Keratinocyte (primary cell): ENCODE results near the gene SLC6A1. TPM values are rescaled to one million over a fixed set of nuclear protein-coding genes. Genes with fewer than 3 reads are reported as not detected.

Experiments
- DNase-seq: peaks from one replicate; pipeline ENCODE4 v3.0.0-alpha.2; 2011; ENCODE audit warnings: low read depth, missing footprints, low spot score
- FAIRE-seq: peaks from 2 replicates; lab custom pipeline; 2011; peaks lifted over from hg19 to GRCh38; lab: Jason Lieb, UNC
- H2AFZ ChIP-seq: 2 replicates; pipeline ENCODE4 v1.6.0; 2012; ENCODE audit warnings: low read length, control low read depth, inconsistent platforms; ENCODE audit not compliant: control insufficient read depth
- H3K27ac ChIP-seq: 2 replicates; pipeline ENCODE4 v1.5.1; 2011; ENCODE audit warnings: low read length; ENCODE audit not compliant: control insufficient read depth, insufficient read depth
- H3K27me3 ChIP-seq: 3 replicates; pipeline ENCODE4 v1.6.0; 2011; ENCODE audit warnings: low read length; ENCODE audit not compliant: control insufficient read depth, insufficient read depth; ENCODE audit errors: extremely low read depth
- H3K36me3 ChIP-seq, 2 experiments: 2 replicates in 1 of 2; 3 replicates in 1 of 2; pipeline ENCODE4 v1.5.1; 2011; ENCODE audit warnings: low read length in 2 of 2, mild to moderate bottlenecking in 1 of 2; ENCODE audit not compliant: control insufficient read depth in 2 of 2, insufficient read depth in 2 of 2; ENCODE audit errors: extremely low read depth in 1 of 2
- H3K4me1 ChIP-seq: 3 replicates; pipeline ENCODE4 v1.5.1; 2011; ENCODE audit warnings: low read length; ENCODE audit not compliant: control insufficient read depth, insufficient read depth; ENCODE audit errors: extremely low read depth
- H3K4me2 ChIP-seq: 3 replicates; pipeline ENCODE4 v1.6.0; 2011; ENCODE audit warnings: low read depth, low read length; ENCODE audit not compliant: control insufficient read depth, insufficient read depth; ENCODE audit errors: extremely low read depth
- H3K4me3 ChIP-seq, 3 experiments: fragments of 200-600 bp in 1 of 3; sonication (generic) in 1 of 3; 2 replicates in 2 of 3; 3 replicates in 1 of 3; pipeline ENCODE4 v1.5.1; 2011 to 2016; ENCODE audit warnings: low read length in 3 of 3, mild to moderate bottlenecking in 3 of 3, control low read depth in 2 of 3, inconsistent platforms in 1 of 3, low read depth in 1 of 3, mixed read lengths in 1 of 3, mixed run types in 1 of 3, moderate library complexity in 1 of 3; ENCODE audit not compliant: control insufficient read depth in 2 of 3, insufficient read depth in 2 of 3; ENCODE audit errors: extremely low read depth in 1 of 3
- H3K79me2 ChIP-seq: 2 replicates; pipeline ENCODE4 v1.6.0; 2012; ENCODE audit warnings: low read length; ENCODE audit not compliant: control insufficient read depth, insufficient read depth
- H3K9ac ChIP-seq: 3 replicates; pipeline ENCODE4 v1.6.0; 2011; ENCODE audit warnings: low read length; ENCODE audit not compliant: control insufficient read depth, insufficient read depth; ENCODE audit errors: extremely low read depth
- H3K9me1 ChIP-seq: 3 replicates; pipeline ENCODE4 v1.6.0; 2011; ENCODE audit warnings: low read length; ENCODE audit not compliant: control insufficient read depth, insufficient read depth; ENCODE audit errors: extremely low read depth
- H3K9me3 ChIP-seq: 2 replicates; pipeline ENCODE4 v1.5.1; 2012; ENCODE audit warnings: low read depth, low read length; ENCODE audit not compliant: control insufficient read depth
- H4K20me1 ChIP-seq: 3 replicates; pipeline ENCODE4 v1.6.0; 2011; ENCODE audit warnings: low read length; ENCODE audit not compliant: control insufficient read depth, insufficient read depth; ENCODE audit errors: extremely low read depth
- CTCF ChIP-seq, 3 experiments: IDR thresholded peaks in 1 of 3; conservative IDR thresholded peaks in 1 of 3; optimal IDR thresholded peaks in 1 of 3; 2 replicates in 2 of 3; 3 replicates in 1 of 3; pipeline versions ENCODE3 to v1.5.1; 2011; ENCODE audit warnings: low read length in 3 of 3, mild to moderate bottlenecking in 3 of 3, moderate library complexity in 2 of 3, control low read depth in 1 of 3, inconsistent platforms in 1 of 3; ENCODE audit not compliant: insufficient read depth in 2 of 3; ENCODE audit errors: extremely low read depth in 1 of 3
- EZH2 ChIP-seq: IDR thresholded peaks from one replicate; pipeline ENCODE4 v1.6.1; 2012; ENCODE audit warnings: inconsistent platforms, mild to moderate bottlenecking, low read length, moderate library complexity
- dilution Hi-C: fragments of 300-500 bp; cut with MboI; formaldehyde crosslinking; loops from one replicate; pipeline ENCODE4 v1.7.0; 2020; ENCODE audit warnings: low sequenced_read_pairs; ENCODE audit not compliant: extremely low pct_ligation_motif_present
- polyA plus RNA-seq, 5 experiments: library from polyadenylated mRNA; depleted of rRNA in 3 of 5; stranded (reverse) in 3 of 5; stranded (forward) in 1 of 5; unstranded in 1 of 5; fragments of >200 nt; gene quantifications; 1 replicate in 1 of 5; 2 replicates in 3 of 5; 3 replicates in 1 of 5; pipeline versions ENCODE4 v1.2.1 to v1.2.3, GENCODE V29; 2011 to 2012; ENCODE audit warnings: missing spikeins in 2 of 5, low read depth in 1 of 5, low replicate concordance in 1 of 5

SLC6A1 gene
- polyA plus RNA-seq, 1 donor (not counting 4 experiments of a cell fraction or from before 2014, with no cell fraction given), result not detected

DNA sequence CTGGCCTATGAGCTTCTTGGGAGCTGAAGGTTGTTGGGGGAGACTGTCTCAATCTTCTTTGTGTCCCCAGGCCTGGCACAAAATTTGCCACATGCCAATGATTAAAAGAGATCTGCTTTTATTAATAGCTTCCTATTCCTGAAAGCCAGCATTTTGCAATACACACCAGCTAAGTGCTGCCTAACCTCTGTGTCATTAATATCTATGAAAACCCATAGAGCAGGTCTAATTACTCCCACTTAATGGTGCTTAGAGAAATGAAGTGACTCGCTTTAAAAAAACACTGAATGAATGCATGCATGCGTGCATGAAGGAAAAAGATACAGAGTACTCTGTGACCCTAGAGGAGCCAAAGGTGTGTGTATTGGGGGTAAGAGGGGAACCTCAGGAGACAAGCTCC, 55.0 kb downstream of the SLC6A1 start:
- Histone ChIP-seq H2AFZ (no peak overlapping the region), H3K4me2 (no peak overlapping the region), H3K79me2 (no peaks in the 10 kb centered on the region), H3K4me1 (no peaks in the 10 kb centered on the region), H4K20me1 (no peaks in the 10 kb centered on the region), H3K9me1 (no peaks in the 10 kb centered on the region), H3K9ac (no peak overlapping the region), H3K27ac (no peak overlapping the region), H3K27me3 (peaks cover 15% of the 10 kb centered on the region), H3K36me3 (no peaks in the 10 kb centered on the region), H3K9me3 (no peaks in the 10 kb centered on the region), H3K4me3 (no peak overlapping the region)
- no peak for TF ChIP-seq CTCF (optimal IDR thresholded peaks at IDR 0.05 in 1 of 3, IDR thresholded peaks at IDR 0.05 in 1 of 3, conservative IDR thresholded peaks at IDR 0.05 in 1 of 3; ENCODE audit: extremely low read depth in 1 of 3, insufficient read depth in 2 of 3, low read length in 3 of 3)
- no peak for TF ChIP-seq EZH2
- FAIRE-seq (no peak), DNase-seq (no peak)
- dilution Hi-C loops, result no loop called here

DNA sequence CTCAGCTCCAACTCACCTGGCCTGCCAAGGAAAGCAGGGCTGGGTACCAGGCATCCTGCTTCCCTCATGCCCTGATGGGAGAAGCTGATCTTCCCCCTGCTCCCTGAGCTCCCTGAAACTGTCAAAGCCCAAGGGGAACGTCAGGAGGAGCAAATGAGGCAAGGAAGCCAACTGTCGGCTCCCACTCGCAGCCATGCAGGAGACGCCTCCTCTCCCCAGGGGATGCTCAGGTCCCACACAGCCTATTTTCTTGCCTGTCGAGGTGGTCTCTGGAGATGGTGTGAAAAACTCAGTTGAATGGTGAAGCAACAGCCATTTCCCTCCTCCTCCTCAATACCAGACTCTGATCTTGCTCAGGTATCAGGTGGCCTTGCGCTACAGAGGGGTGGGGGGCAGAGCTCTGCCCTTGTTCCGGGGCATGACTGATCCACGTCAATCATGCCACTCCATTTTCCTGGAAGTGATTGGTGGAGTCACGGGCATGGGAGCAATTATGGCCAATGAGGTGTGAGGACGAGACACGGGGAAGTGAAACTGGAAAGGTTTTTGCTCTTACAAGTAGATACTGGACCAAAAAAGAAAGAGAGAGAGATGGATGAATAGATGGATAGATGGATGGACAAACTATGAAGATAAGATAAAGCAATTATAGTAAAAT, 58.2 kb downstream of the SLC6A1 start:
- Histone ChIP-seq H3K27me3 (peaks cover 12% of the 10 kb centered on the region), H3K36me3 (no peaks in the 10 kb centered on the region), H4K20me1 (no peaks in the 10 kb centered on the region), H3K4me3 (no peak overlapping the region), H3K79me2 (no peaks in the 10 kb centered on the region), H3K9me3 (no peaks in the 10 kb centered on the region), H3K27ac (no peak overlapping the region), H3K4me2 (no peak overlapping the region), H3K4me1 (no peaks in the 10 kb centered on the region), H3K9me1 (no peaks in the 10 kb centered on the region), H2AFZ (no peak overlapping the region), H3K9ac (no peak overlapping the region)
- DNase-seq (no peak), FAIRE-seq (no peak)
- TF ChIP-seq EZH2 (no peak), CTCF (optimal IDR thresholded peaks at IDR 0.05 in 1 of 3, IDR thresholded peaks at IDR 0.05 in 1 of 3, conservative IDR thresholded peaks at IDR 0.05 in 1 of 3; ENCODE audit: extremely low read depth in 1 of 3, insufficient read depth in 2 of 3, low read length in 3 of 3) (no peak)
- dilution Hi-C loops, result loop anchor here (10.0 kb wide), 1 partner anchor 154 kb away; no protein-coding TSS in a partner anchor
